ENCODE measurements around the gene GSK3A.

DNA sequence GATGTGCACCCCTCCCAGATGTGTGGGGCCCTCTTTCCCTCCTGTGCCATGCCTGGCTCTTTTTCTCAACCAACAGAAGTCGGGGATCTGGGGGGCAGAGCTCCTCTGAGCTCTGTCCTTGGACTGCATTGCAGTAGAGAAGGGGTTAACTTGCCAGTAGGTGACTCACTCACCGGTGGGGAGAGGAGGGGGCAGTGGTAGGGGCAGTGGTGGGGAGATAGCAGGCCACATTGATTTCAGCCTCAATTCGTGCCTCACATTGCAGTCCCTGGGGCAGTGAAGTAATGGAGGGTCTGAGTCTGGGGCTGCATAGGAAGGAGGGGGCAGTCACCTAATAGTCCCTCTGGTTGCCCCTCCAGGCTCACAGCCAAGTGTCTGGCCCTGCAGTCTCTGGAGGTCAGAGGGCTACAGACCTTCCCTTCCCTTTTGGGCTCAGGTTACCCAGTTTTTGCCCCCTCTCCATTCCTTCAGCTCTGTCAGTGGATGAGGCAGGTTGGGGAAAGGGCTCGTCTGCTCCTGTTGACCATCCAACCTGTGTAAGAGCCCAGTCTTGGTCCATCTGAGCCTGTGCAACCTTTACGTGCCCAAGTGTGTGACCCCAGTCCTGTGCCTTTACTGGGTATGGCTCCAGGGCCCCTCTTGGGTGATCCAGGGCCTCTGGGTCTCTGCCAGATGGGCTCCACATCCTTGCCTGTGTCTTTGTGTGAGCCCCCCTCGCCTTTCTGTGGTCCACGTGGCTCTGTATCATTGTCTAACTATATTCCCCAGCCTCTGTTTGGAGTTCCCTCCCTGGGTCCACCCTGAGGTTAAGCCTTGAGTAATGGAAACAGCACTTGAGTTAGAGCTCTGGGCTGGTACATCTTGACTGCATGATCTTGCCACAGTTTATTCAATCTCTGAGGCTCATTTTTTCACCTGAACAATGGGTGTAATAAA lies 39.7 kb upstream of the GSK3A start:
- TF ChIP-seq POLR2A (IDR thresholded peaks at IDR 0.05), result no peak
- TF ChIP-seq, protein P1, sequence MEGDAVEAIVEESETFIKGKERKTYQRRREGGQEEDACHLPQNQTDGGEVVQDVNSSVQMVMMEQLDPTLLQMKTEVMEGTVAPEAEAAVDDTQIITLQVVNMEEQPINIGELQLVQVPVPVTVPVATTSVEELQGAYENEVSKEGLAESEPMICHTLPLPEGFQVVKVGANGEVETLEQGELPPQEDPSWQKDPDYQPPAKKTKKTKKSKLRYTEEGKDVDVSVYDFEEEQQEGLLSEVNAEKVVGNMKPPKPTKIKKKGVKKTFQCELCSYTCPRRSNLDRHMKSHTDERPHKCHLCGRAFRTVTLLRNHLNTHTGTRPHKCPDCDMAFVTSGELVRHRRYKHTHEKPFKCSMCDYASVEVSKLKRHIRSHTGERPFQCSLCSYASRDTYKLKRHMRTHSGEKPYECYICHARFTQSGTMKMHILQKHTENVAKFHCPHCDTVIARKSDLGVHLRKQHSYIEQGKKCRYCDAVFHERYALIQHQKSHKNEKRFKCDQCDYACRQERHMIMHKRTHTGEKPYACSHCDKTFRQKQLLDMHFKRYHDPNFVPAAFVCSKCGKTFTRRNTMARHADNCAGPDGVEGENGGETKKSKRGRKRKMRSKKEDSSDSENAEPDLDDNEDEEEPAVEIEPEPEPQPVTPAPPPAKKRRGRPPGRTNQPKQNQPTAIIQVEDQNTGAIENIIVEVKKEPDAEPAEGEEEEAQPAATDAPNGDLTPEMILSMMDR (IDR thresholded peaks at IDR 0.05), result no peak

All from Peyer's patch (tissue), 4 donors.